NCI-H748 treated with DMSO at 0.1 percent for 48 hours (cell line): Measurements from ENCODE around the gene DDX23.
A peak's percentile ranks its signal among the peaks of the same experiment; 100 is the strongest.
"Not testable (repeated sequence)": the region's sequence is repeated elsewhere in the genome, so short reads cannot be mapped to it uniquely, and the experiment has no call there.

Experiments
- DNase-seq: peaks from one replicate; lab custom pipeline; 2025; lab: John Stamatoyannopoulos, UW

DDX23 gene

GRCh38 chr12:48862760-48863159 lies 10.8 kb upstream of the DDX23 start:
- DNase-seq: no peak

DNA sequence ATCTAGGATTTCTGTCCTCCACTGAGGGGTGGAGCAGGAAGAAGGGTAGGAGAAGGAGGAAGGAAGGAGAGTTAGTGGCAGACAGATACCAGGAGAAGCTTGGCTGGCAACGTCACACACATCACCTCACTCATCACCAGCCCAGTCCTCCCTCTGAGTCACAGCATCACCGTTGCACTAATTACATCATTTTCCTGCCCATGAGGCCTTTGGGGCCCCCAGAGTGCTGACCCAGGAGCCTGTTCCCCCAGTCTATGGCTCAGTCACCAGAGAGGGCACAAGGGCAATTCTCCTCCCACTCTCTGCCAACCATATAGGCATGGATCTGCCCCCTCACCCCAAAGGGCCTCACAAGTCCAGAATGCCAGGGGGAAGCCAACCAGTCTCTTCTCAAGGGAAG lies 9.1 kb upstream of the DDX23 start:
- no peak for DNase-seq

GRCh38 chr12:48860236-48860635 lies 8.3 kb upstream of the DDX23 start:
- DNase-seq: not testable (repeated sequence)

GRCh38 chr12:48859607-48860006 lies 7.6 kb upstream of the DDX23 start:
- no peak for DNase-seq

DNA sequence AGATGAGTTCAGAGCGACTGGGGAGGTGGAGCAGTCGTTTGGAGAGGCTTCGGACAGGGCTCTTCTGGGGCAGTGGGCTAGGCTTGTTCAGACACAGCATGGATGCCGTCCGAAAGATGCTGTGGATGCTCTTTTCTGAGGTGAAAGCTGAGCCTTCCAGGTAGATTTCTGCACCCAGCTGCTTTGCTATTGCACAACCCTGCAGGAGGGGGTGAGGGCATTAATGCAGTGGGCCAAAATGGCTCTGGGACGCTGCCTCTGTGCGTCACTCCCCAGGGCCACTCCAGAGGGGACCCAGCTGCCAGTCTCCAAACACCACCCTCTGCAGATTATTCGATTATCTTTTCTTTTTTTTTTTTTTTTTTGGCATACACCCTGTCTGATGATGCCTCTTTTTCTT lies 6.1 kb upstream of the DDX23 start:
- DNase-seq: no peak

GRCh38 chr12:48857278-48857994 lies 5.5 kb upstream of the DDX23 start:
- no peak for DNase-seq

DNA sequence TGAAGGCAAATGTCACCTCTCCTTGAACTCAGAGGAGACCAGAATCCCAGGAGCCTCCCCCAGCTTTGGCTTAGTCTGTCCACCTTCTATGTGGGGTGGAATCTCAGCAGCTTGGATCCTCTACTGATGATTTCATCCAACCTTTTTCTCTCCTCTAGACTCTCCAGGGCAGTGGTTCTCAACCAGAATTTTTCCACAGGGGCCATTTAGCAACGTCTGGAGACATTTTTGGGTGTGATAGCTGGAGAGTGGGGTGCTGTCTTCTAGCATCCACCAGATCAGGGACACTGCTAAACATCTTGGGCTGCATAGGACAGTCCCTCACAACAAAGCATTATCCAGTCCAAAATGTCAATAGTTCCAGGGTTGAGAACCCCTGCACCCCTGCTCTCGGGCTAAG lies 4.4 kb upstream of the DDX23 start:
- no peak for DNase-seq

GRCh38 chr12:48854932-48855331 lies 3.0 kb upstream of the DDX23 start:
- DNase-seq: not testable (repeated sequence)

DNA sequence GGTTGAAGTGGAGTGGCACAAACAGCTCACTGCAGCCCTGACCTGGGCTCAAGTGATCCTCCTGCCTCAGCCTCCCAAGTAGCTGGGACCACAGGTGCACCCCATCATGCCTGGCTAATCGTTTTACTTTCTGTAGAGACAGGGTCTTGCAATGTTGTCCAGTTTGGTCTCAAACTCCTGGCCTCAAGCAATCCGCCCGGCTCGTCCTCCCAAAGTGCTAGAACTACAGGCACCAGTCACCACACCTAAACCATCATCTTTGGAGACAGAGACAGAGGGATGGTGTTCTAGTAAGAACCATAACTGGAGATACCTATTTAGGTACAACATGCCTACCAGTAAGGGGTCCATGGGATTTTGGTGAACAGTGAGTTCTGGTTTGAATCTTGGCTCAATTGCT lies 2.5 kb upstream of the DDX23 start:
- no peak for DNase-seq

- DNase-seq: peak; percentile 79
Measured at GRCh38 chr12:48852734-48853688, 1.0 kb upstream of the DDX23 start.

DNA sequence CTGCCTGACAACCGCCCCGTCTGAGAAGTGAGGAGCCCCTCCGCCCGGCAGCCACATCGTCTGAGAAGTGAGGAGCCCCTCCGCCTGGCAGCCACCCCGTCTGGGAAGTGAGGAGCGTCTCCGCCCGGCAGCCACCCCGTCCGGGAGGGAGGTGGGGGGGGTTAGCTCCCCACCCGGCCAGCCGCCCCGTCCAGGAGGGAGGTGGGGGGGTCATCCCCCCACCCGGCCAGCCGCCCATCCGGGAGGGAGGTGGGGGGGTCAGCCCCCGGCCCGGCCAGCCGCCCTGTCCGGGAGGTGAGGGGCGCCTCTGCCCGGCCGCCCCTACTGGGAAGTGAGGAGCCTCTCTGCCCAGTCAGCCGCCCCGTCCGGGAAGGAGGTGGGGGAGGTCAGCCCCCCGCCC lies 9.9 kb downstream of the DDX23 start:
- DNase-seq: not testable (repeated sequence)

GRCh38 chr12:48838048-48838447 lies 13.9 kb downstream of the DDX23 start:
- no peak for DNase-seq

DNA sequence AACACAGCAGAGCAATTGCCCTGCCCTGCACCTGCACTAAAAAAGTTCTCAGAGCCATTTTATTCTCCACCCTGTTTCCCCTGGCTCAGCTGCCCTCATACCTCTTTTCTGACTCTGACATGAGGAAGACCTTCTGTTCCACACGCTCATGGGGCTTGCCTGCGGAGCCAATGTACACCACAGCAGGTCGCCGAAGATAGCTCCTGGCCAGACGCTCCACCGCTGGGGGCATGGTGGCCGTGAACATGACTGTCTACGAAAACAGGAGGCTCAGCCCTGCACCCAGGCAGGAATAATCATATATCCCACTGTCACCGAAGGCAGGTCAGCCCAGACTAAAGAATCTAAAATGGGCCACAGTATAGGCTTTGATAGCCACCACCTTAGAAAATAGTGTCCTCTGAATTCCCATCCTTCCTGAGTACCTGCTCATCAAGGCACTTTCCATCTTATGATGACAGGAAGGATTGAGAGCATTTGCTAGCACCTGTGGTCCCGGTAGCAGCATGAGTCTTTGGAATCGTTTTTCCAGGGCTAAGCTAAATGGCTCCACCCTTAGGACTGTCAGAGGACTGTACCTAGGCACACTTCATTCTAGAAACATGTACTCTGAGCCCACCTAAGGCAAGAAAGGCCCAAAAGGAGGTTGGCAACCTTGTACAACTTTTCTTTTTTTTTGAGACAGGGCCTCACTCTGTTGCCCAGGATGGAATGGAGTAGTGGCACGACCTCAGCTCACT lies 19.5 kb downstream of the DDX23 start:
- no peak for DNase-seq

GRCh38 chr12:48831257-48831656 lies 20.7 kb downstream of the DDX23 start:
- no peak for DNase-seq

DNA sequence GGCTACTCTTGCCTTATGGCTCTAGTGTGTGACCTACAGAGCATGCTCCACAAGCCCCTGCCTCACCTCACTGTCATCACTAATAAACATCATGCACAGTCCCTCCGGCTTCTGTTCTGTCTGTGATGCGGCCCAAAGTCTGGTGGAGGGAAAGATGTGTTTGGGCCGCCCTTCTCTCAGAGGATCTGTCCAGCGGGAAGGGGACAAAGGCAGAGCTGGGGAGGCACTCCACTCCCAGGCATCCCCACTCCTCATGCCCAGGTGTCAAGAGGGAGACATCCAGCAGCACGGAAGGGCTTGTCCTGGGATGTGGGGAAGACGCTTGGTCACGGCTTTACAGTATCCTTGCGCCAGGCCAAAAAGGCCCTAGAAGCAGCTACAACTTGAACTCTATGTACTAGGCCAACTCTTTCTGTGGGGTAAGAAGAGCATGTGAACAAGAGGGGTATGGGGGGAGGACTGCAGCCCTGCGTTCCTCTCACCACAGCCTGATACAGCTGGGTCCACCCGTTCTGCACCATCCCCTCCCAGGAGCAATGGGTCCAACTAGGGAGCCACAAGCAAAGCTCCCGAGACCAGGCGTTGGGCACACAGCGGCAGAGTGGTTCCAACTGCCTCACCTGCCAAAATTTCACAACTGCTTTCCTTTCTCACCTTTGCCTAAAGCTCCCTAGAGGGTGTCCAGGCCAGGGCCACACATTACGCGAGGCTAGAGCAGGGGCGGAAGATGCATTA lies 23.0 kb downstream of the DDX23 start:
- DNase-seq: no peak

GRCh38 chr12:48828293-48828692 lies 23.7 kb downstream of the DDX23 start:
- no peak for DNase-seq

DNA sequence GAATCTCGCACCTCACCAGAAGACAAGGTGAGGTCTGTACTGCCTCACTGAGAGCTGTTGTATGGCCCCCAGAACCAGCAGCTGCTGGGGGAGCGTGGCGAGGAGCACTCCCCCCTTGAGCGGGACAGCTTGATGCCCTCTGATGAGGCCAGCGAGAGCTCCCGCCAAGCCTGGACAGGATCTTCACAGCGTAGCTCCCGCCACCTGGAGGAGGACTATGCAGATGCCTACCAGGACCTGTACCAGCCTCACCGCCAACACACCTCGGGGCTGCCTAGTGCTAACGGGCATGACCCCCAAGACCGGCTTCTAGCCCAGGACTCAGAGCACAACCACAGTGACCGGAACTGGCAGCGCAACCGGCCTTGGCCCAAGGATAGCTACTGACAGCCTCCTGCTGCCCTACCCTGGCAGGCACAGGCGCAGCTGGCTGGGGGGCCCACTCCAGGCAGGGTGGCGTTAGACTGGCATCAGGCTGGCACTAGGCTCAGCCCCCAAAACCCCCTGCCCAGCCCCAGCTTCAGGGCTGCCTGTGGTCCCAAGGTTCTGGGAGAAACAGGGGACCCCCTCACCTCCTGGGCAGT lies 24.4 kb downstream of the DDX23 start:
- no peak for DNase-seq

DNA sequence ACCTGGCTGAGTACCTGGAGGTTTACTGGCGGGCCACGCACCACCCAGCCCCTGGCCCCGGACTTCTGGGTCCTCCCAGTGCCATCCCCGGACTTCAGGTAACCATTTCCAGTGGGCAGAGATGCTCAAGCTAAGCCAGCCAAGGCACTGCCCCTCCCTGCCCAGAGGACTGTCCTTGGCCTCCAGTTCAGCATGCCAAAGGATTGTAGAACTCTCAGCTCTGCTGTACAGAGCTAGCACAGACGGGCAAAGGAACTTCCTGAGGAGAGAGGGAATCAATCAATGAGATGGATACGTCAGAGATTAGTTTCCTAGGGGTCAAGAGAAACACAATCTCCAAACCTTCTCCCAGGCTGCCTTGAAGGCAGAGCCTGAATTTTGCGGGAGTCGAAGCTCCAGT lies 24.9 kb downstream of the DDX23 start:
- DNase-seq: no peak

GRCh38 chr12:48826209-48826855 lies 25.6 kb downstream of the DDX23 start:
- no peak for DNase-seq

DNA sequence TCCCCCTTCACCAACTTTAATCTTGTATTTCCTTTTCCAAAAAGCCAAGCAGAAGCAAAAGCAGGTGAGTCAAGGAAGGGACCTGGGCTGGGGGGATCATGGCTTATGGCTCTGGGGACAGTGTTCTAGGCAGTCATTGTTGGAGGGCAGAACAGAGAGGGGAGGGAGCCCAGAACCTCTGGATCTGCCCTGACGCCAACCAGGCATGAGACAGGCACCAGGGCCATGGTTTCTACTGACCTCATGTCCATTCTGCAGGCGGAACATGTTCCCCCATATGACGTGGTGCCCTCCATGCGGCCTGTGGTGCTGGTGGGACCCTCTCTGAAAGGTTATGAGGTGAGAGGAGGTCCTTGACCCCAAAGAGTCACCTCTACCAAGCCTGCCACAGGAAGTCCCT lies 27.1 kb downstream of the DDX23 start:
- DNase-seq: no peak

GRCh38 chr12:48824112-48824511 lies 27.9 kb downstream of the DDX23 start:
- no peak for DNase-seq
